ENCODE data around the gene RBFA. TPM values are rescaled to one million over a fixed set of nuclear protein-coding genes. Genes with fewer than 3 reads are reported as not detected.

RBFA gene
- total RNA-seq, 1 donor from 2014 or later, result 23.3 TPM

DNA sequence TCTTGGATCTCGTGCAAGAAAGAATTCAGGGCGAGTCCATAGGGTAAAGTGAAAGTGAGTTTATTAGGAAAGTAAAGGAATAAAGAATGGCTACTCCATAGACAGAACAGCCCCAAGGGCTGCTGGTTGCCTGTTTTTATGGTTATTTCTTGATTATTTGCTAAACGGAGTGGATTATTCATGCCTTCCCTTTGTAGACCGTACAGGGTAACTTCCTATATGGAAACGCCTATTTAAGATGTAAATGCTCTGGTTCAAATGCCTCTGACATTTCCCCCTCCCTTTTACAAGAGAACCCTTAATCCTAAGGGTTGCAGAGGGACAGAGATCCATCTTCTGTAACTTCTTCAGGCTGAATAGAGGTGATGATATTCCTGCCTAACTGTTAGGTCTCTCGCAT lies 25.7 kb downstream of the RBFA start:
- no peaks in the 10 kb centered on the region for H3K27me3 Mint-ChIP-seq
- peaks cover 3% of the 10 kb centered on the region for H3K36me3 Mint-ChIP-seq (ENCODE audit: low read depth)
- TF ChIP-seq, protein P1, sequence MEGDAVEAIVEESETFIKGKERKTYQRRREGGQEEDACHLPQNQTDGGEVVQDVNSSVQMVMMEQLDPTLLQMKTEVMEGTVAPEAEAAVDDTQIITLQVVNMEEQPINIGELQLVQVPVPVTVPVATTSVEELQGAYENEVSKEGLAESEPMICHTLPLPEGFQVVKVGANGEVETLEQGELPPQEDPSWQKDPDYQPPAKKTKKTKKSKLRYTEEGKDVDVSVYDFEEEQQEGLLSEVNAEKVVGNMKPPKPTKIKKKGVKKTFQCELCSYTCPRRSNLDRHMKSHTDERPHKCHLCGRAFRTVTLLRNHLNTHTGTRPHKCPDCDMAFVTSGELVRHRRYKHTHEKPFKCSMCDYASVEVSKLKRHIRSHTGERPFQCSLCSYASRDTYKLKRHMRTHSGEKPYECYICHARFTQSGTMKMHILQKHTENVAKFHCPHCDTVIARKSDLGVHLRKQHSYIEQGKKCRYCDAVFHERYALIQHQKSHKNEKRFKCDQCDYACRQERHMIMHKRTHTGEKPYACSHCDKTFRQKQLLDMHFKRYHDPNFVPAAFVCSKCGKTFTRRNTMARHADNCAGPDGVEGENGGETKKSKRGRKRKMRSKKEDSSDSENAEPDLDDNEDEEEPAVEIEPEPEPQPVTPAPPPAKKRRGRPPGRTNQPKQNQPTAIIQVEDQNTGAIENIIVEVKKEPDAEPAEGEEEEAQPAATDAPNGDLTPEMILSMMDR (IDR thresholded peaks at IDR 0.05), result no peak
- DNase-seq (no peak), ATAC-seq (ENCODE audit: low read depth) (no peak)
- no peak overlapping the region for H3K27ac Mint-ChIP-seq
- CTCF ChIA-PET, result interaction anchor here (0.6 kb wide), 1 partner anchor 95 kb away, joined by 5 read pairs; no protein-coding TSS in a partner anchor
- intact Hi-C loops (cut with micrococcal nuclease), result no loop called here
- POLR2A ChIA-PET, result no interaction called here
- no peak overlapping the region for H3K4me3 Mint-ChIP-seq
- H3K4me1 Mint-ChIP-seq, result no peaks in the 10 kb centered on the region
- H3K9me3 Mint-ChIP-seq, result peaks cover 23% of the 10 kb centered on the region

DNA sequence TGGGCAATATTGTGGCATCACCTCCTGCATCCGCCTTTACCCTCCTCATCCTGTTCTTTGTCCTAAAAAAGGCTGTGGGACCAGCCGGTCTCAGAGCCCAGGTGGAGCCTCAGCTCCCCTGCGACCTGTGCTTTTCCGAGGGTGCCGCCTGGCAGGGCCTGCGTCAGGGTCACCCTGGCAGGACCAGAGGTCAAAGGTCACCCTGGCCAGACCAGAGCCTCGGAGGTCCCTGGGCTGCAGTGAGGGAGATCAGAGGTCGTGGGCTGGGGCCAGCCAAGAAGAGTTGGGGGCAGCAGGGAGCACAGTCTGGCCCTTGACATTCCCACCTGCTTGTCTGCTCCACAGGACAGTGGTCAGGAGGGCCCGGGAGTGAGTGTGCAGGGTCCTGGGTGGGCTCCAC lies 31.5 kb downstream of the RBFA start:
- ATAC-seq (ENCODE audit: low read depth), result no peak
- H3K27ac Mint-ChIP-seq, result no peak overlapping the region
- ChIA-PET CTCF (no interaction called here), POLR2A (no interaction called here)
- no peaks in the 10 kb centered on the region for H3K4me1 Mint-ChIP-seq
- TF ChIP-seq, protein P1 (IDR thresholded peaks at IDR 0.05), result no peak
- H3K4me3 Mint-ChIP-seq, result no peak overlapping the region
- intact Hi-C loops (cut with micrococcal nuclease), result no loop called here
- no peaks in the 10 kb centered on the region for H3K27me3 Mint-ChIP-seq
- DNase-seq, result no peak
- peaks cover 2% of the 10 kb centered on the region for H3K9me3 Mint-ChIP-seq
- peaks cover 2% of the 10 kb centered on the region for H3K36me3 Mint-ChIP-seq (ENCODE audit: low read depth)

DNA sequence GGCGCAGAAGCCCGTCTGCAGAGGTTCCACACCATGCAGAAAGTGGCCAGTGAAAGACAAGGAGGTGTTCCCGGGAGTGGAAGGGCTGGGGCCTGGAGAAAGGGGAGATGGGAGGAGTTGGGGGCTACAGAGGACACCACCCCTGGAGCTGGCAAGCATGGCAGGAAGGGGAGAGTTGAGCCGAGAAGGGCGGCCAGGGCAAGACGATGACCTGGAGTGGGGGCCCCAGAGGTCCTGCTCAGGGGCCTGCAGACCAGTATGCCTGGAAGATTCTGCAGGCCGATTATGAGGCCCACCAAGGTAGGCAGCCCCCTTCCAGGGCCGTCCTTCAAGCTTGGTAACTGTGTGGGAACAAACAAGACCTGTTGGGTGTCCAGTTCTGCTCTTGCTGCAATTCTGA lies 33.1 kb downstream of the RBFA start:
- Mint-ChIP-seq H3K4me3 (no peak overlapping the region), H3K9me3 (peaks cover 2% of the 10 kb centered on the region), H3K27ac (no peak overlapping the region), H3K4me1 (no peaks in the 10 kb centered on the region), H3K36me3 (ENCODE audit: low read depth) (no peaks in the 10 kb centered on the region), H3K27me3 (no peaks in the 10 kb centered on the region)
- ChIA-PET CTCF (no interaction called here), POLR2A (no interaction called here)
- no peak for ATAC-seq (ENCODE audit: low read depth)
- intact Hi-C loops (cut with micrococcal nuclease), result no loop called here
- DNase-seq, result no peak
- TF ChIP-seq, protein P1 (IDR thresholded peaks at IDR 0.05), result no peak

DNA sequence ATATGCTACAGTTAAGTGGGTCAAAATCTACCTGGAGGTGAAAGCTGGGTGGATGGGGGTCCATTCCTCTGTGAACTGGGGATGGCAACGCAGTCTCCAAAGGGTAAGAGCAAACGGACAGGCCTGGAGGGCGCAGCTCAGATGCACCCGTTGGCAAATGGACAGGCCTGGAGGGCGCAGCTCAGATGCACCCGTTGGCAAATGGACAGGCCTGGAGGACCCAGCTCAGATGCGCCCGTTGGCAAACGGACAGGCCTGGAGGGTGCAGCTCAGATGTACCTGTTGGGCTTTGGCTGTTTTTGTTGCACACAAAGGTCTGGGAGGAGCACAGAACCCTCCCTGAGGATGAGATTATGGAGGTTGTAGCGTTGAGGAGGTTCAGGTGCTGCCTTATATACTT lies 33.7 kb downstream of the RBFA start:
- H3K36me3 Mint-ChIP-seq (ENCODE audit: low read depth), result no peaks in the 10 kb centered on the region
- ChIA-PET CTCF (no interaction called here), POLR2A (no interaction called here)
- peaks cover 2% of the 10 kb centered on the region for H3K9me3 Mint-ChIP-seq
- TF ChIP-seq, protein P1 (IDR thresholded peaks at IDR 0.05), result no peak
- DNase-seq (no peak), ATAC-seq (ENCODE audit: low read depth) (no peak)
- H3K27ac Mint-ChIP-seq, result no peak overlapping the region
- H3K4me3 Mint-ChIP-seq, result no peak overlapping the region
- H3K27me3 Mint-ChIP-seq, result no peaks in the 10 kb centered on the region
- intact Hi-C loops (cut with micrococcal nuclease), result no loop called here
- no peaks in the 10 kb centered on the region for H3K4me1 Mint-ChIP-seq

DNA sequence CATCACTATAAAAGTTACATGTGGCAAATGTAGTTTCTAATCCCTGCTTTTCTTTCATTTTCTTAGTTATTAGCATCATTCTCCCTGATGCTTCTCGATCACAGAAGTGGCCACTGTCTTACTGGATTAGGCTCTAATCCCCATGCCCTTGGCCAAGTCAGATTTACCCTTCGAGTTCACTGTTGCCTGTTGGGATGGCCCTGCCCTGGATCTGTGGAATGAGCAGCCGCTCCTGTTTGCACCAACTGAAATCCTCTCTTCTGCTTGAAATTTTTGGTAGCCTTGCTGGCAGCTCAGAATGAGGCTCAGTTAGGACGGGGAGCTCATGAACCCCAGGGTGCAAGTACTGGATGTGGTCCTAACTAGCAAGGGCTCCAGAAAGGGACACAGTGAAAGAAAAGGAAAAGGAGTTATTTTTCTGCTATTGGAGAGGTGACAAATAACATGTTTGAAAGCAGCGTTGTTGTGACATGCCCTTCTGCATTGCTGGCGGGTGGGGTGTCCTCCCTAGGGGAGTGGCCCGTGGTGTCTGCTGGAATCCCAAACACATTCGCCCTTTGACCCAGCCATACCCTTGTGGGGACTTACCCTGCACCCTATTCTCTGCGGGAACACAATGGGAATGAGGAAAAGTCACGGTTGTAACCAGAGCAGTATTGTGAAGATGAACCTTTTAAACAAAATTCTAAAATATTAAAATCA lies 34.5 kb downstream of the RBFA start:
- intact Hi-C loops (cut with micrococcal nuclease), result no loop called here
- DNase-seq (no peak), ATAC-seq (ENCODE audit: low read depth) (no peak)
- TF ChIP-seq, protein P1 (IDR thresholded peaks at IDR 0.05), result no peak
- H3K27ac Mint-ChIP-seq, result no peak overlapping the region
- no peaks in the 10 kb centered on the region for H3K4me1 Mint-ChIP-seq
- H3K9me3 Mint-ChIP-seq, result no peaks in the 10 kb centered on the region
- H3K4me3 Mint-ChIP-seq, result no peak overlapping the region
- no peaks in the 10 kb centered on the region for H3K36me3 Mint-ChIP-seq (ENCODE audit: low read depth)
- CTCF ChIA-PET, result no interaction called here
- no peaks in the 10 kb centered on the region for H3K27me3 Mint-ChIP-seq
- POLR2A ChIA-PET, result no interaction called here

Measured in activated B cell treated with CpG ODN at 0.5 μM for 24 hours (primary cell).